ENCODE measurements around the gene BPTF. TPM values are rescaled to one million over a fixed set of nuclear protein-coding genes. Genes with fewer than 3 reads are reported as not detected.

BPTF gene
- total and polyA plus RNA-seq, 2 donors (not counting 1 experiment from before 2014, with no cell fraction given) = 71.9 to 390 TPM

GRCh38 chr17:68019336-68019674 is 194.0 kb downstream of the BPTF start:
- Mint-ChIP-seq H3K27ac (peak overlapping the region; percentile 100), H3K27me3 (no peaks in the 10 kb centered on the region), H3K4me1 (peaks cover 18% of the 10 kb centered on the region), H3K4me3 (peak overlapping the region; percentile 90), H3K9me3 (ENCODE audit: insufficient read depth) (no peaks in the 10 kb centered on the region)
- intact Hi-C loops (cut with micrococcal nuclease) = no loop called here
- H3K4me1 ChIP-seq (ENCODE audit: control insufficient read depth in 2 of 2, insufficient read depth in 2 of 2, low read length in 2 of 2) = peaks cover 7 to 14% of the 10 kb centered on the region in 2 donors
- H3K36me3 ChIP-seq (replicated peaks in 1 of 2; ENCODE audit: control extremely low read depth in 1 of 2, control insufficient read depth in 1 of 2, extremely low read depth in 1 of 2, insufficient read depth in 2 of 2, low read length in 1 of 2) = no peaks in the 10 kb centered on the region
- POLR2A ChIA-PET = interaction anchor here (1.3 kb wide), 1 partner anchor 25 kb away, joined by 8 read pairs; no protein-coding TSS in a partner anchor
- DNase-seq (no peak), ATAC-seq (ENCODE audit: low read depth) (no peak)
- peak overlapping the region; percentile 77 for H3K9ac ChIP-seq (ENCODE audit: low read length)
- CTCF ChIA-PET = interaction anchor here (1.1 to 2.5 kb wide), 5 partner anchors 9 to 439 kb away, joined by 3 to 16 read pairs (median 6); partner anchors contain the start of genes C17orf58 and WIPI1
- H3K27me3 ChIP-seq (replicated peaks in 1 of 4; ENCODE audit: control extremely low read depth in 1 of 4, control insufficient read depth in 3 of 4, insufficient read depth in 4 of 4, low read length in 3 of 4) = no peaks in the 10 kb centered on the region
- WGBS (ENCODE audit: insufficient coverage) = no CpG with 5 or more reads among the region's 9 CpGs
- peak overlapping the region; percentile 88 for H3K4me2 ChIP-seq (replicated peaks; ENCODE audit: low read depth, low read length, poor library complexity, severe bottlenecking)
- peak overlapping the region; percentile 92 for H2AFZ ChIP-seq (ENCODE audit: insufficient read depth, low read depth, low read length, poor library complexity, severe bottlenecking)
- no peaks in the 10 kb centered on the region for H4K20me1 ChIP-seq (ENCODE audit: control insufficient read depth, insufficient read depth, low read length, poor library complexity, severe bottlenecking)
- H3K4me3 ChIP-seq (ENCODE audit: control extremely low read depth in 1 of 5, extremely low read depth in 1 of 5, insufficient read depth in 1 of 5, low read depth in 2 of 5, low read length in 4 of 5) = peak overlapping the region in 4 of 5 experiments; percentile 73 to 92 (median 78)
- peak overlapping the region in 1 of 2 donors; percentile 25 for H3K27ac ChIP-seq (ENCODE audit: low read length in 2 of 2)
- TF ChIP-seq, protein P1, sequence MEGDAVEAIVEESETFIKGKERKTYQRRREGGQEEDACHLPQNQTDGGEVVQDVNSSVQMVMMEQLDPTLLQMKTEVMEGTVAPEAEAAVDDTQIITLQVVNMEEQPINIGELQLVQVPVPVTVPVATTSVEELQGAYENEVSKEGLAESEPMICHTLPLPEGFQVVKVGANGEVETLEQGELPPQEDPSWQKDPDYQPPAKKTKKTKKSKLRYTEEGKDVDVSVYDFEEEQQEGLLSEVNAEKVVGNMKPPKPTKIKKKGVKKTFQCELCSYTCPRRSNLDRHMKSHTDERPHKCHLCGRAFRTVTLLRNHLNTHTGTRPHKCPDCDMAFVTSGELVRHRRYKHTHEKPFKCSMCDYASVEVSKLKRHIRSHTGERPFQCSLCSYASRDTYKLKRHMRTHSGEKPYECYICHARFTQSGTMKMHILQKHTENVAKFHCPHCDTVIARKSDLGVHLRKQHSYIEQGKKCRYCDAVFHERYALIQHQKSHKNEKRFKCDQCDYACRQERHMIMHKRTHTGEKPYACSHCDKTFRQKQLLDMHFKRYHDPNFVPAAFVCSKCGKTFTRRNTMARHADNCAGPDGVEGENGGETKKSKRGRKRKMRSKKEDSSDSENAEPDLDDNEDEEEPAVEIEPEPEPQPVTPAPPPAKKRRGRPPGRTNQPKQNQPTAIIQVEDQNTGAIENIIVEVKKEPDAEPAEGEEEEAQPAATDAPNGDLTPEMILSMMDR (IDR thresholded peaks at IDR 0.05) = no peak
- TF ChIP-seq EZH2 (IDR thresholded peaks at IDR 0.05; ENCODE audit: borderline replicate concordance, insufficient read depth, low read depth, low read length, poor library complexity, severe bottlenecking) = no peak
- peaks cover 0 to 8% (median 0%) of the 10 kb centered on the region in 3 donors for H3K9me3 ChIP-seq (ENCODE audit: control extremely low read depth in 1 of 3, control insufficient read depth in 2 of 3, insufficient read depth in 1 of 3, low read length in 2 of 3)
- no peaks in the 10 kb centered on the region for H3K79me2 ChIP-seq (ENCODE audit: control insufficient read depth, insufficient read depth, low read length)

- under 1% methylated on average over 47 of the region's 51 CpGs for WGBS (ENCODE audit: insufficient coverage)
- no peak for TF ChIP-seq EZH2 (IDR thresholded peaks at IDR 0.05; ENCODE audit: borderline replicate concordance, insufficient read depth, low read depth, low read length, poor library complexity, severe bottlenecking)
- TF ChIP-seq, protein P1 (IDR thresholded peaks at IDR 0.05) = peak; percentile 71
Observed at GRCh38 chr17:68019675-68020408, 194.5 kb downstream of the BPTF start.

More at GRCh38 chr17:68019675-68020408, 194.5 kb downstream of the BPTF start:
- no peaks in the 10 kb centered on the region for H3K27me3 Mint-ChIP-seq
- Histone ChIP-seq H4K20me1 (ENCODE audit: control insufficient read depth, insufficient read depth, low read length, poor library complexity, severe bottlenecking) (no peaks in the 10 kb centered on the region), H3K27me3 (replicated peaks in 1 of 4; ENCODE audit: control extremely low read depth in 1 of 4, control insufficient read depth in 3 of 4, insufficient read depth in 4 of 4, low read length in 3 of 4) (no peaks in the 10 kb centered on the region), H3K4me3 (ENCODE audit: control extremely low read depth in 1 of 5, extremely low read depth in 1 of 5, insufficient read depth in 1 of 5, low read depth in 2 of 5, low read length in 4 of 5) (peak overlapping the region; percentile 55 to 92 (median 77)), H3K4me1 (ENCODE audit: control insufficient read depth in 2 of 2, insufficient read depth in 2 of 2, low read length in 2 of 2) (peaks cover 7 to 14% of the 10 kb centered on the region in 2 donors), H3K4me2 (replicated peaks; ENCODE audit: low read depth, low read length, poor library complexity, severe bottlenecking) (peak overlapping the region; percentile 88), H3K9ac (ENCODE audit: low read length) (peak overlapping the region; percentile 77), H3K9me3 (ENCODE audit: control extremely low read depth in 1 of 3, control insufficient read depth in 2 of 3, insufficient read depth in 1 of 3, low read length in 2 of 3) (peaks cover 0 to 8% (median 0%) of the 10 kb centered on the region in 3 donors), H3K79me2 (ENCODE audit: control insufficient read depth, insufficient read depth, low read length) (no peaks in the 10 kb centered on the region), H3K27ac (ENCODE audit: low read length in 2 of 2) (peak overlapping the region; percentile 44 to 61), H2AFZ (ENCODE audit: insufficient read depth, low read depth, low read length, poor library complexity, severe bottlenecking) (peak overlapping the region; percentile 92), H3K36me3 (replicated peaks in 1 of 2; ENCODE audit: control extremely low read depth in 1 of 2, control insufficient read depth in 1 of 2, extremely low read depth in 1 of 2, insufficient read depth in 2 of 2, low read length in 1 of 2) (no peaks in the 10 kb centered on the region)
- ChIA-PET CTCF (interaction anchor here (1.0 to 2.5 kb wide), 6 partner anchors 10 to 438 kb away, joined by 3 to 16 read pairs (median 6); partner anchors contain the start of genes C17orf58 and WIPI1), POLR2A (interaction anchor here (0.7 to 1.3 kb wide), 2 partner anchors 26 to 229 kb away, joined by 3 to 8 read pairs; no protein-coding TSS in a partner anchor)
- peak overlapping the region; percentile 100 for H3K27ac Mint-ChIP-seq
- peak; percentile 97 for DNase-seq
- ATAC-seq (ENCODE audit: low read depth) = peak; percentile 89
- intact Hi-C loops (cut with micrococcal nuclease) = loop anchor here (1.0 kb wide), 2 partner anchors 15 to 27 kb away; partner anchors contain the start of gene KPNA2
- no peaks in the 10 kb centered on the region for H3K9me3 Mint-ChIP-seq (ENCODE audit: insufficient read depth)
- peak overlapping the region; percentile 90 for H3K4me3 Mint-ChIP-seq
- peaks cover 18% of the 10 kb centered on the region for H3K4me1 Mint-ChIP-seq

Measured in B cell (primary cell).